ENCODE measurements around the gene TCF4.

Gene TCF4

GRCh38 chr18:55246278-55246677 is 341.7 kb downstream of the TCF4 start:
- Mint-ChIP-seq H3K4me3 (no peak overlapping the region), H3K36me3 (ENCODE audit: low read depth) (peaks cover 70% of the 10 kb centered on the region), H3K27me3 (no peaks in the 10 kb centered on the region), H3K27ac (no peak overlapping the region), H3K9me3 (no peaks in the 10 kb centered on the region), H3K4me1 (ENCODE audit: low read depth) (peaks cover 27% of the 10 kb centered on the region)
- intact Hi-C loops (cut with micrococcal nuclease): loop anchor here (10.0 kb wide), 1 partner anchor 269 kb away; no protein-coding TSS in a partner anchor

GRCh38 chr18:55245211-55245614 is 342.8 kb downstream of the TCF4 start:
- Mint-ChIP-seq H3K4me3 (no peak overlapping the region), H3K36me3 (ENCODE audit: low read depth) (peaks cover 60% of the 10 kb centered on the region), H3K27ac (no peak overlapping the region), H3K9me3 (no peaks in the 10 kb centered on the region), H3K27me3 (no peaks in the 10 kb centered on the region), H3K4me1 (ENCODE audit: low read depth) (peaks cover 27% of the 10 kb centered on the region)
- intact Hi-C loops (cut with micrococcal nuclease): loop anchor here (10.0 kb wide), 1 partner anchor 270 kb away; no protein-coding TSS in a partner anchor

GRCh38 chr18:55244546-55244945 is 343.4 kb downstream of the TCF4 start:
- intact Hi-C loops (cut with micrococcal nuclease): loop anchor here (10.0 kb wide), 1 partner anchor 270 kb away; no protein-coding TSS in a partner anchor
- no peak overlapping the region for H3K4me3 Mint-ChIP-seq
- H3K27me3 Mint-ChIP-seq: no peaks in the 10 kb centered on the region
- H3K27ac Mint-ChIP-seq: no peak overlapping the region
- peaks cover 27% of the 10 kb centered on the region for H3K4me1 Mint-ChIP-seq (ENCODE audit: low read depth)
- peaks cover 58% of the 10 kb centered on the region for H3K36me3 Mint-ChIP-seq (ENCODE audit: low read depth)
- no peaks in the 10 kb centered on the region for H3K9me3 Mint-ChIP-seq

GRCh38 chr18:55243857-55244256 is 344.1 kb downstream of the TCF4 start:
- H3K27me3 Mint-ChIP-seq: no peaks in the 10 kb centered on the region
- no peaks in the 10 kb centered on the region for H3K9me3 Mint-ChIP-seq
- no peak overlapping the region for H3K4me3 Mint-ChIP-seq
- H3K36me3 Mint-ChIP-seq (ENCODE audit: low read depth): peaks cover 58% of the 10 kb centered on the region
- intact Hi-C loops (cut with micrococcal nuclease): loop anchor here (10.0 kb wide), 1 partner anchor 271 kb away; no protein-coding TSS in a partner anchor
- peaks cover 27% of the 10 kb centered on the region for H3K4me1 Mint-ChIP-seq (ENCODE audit: low read depth)
- H3K27ac Mint-ChIP-seq: no peak overlapping the region

GRCh38 chr18:55243255-55243654 is 344.7 kb downstream of the TCF4 start:
- Mint-ChIP-seq H3K4me3 (no peak overlapping the region), H3K27me3 (no peaks in the 10 kb centered on the region), H3K36me3 (ENCODE audit: low read depth) (peaks cover 64% of the 10 kb centered on the region), H3K9me3 (no peaks in the 10 kb centered on the region), H3K4me1 (ENCODE audit: low read depth) (peaks cover 21% of the 10 kb centered on the region), H3K27ac (no peak overlapping the region)
- intact Hi-C loops (cut with micrococcal nuclease): loop anchor here (10.0 kb wide), 1 partner anchor 272 kb away; no protein-coding TSS in a partner anchor

GRCh38 chr18:55240978-55241377 is 347.0 kb downstream of the TCF4 start:
- no peak overlapping the region for H3K27ac Mint-ChIP-seq
- H3K36me3 Mint-ChIP-seq (ENCODE audit: low read depth): peaks cover 47% of the 10 kb centered on the region
- H3K4me3 Mint-ChIP-seq: no peak overlapping the region
- no peaks in the 10 kb centered on the region for H3K9me3 Mint-ChIP-seq
- intact Hi-C loops (cut with micrococcal nuclease): loop anchor here (10.0 kb wide), 1 partner anchor 274 kb away; no protein-coding TSS in a partner anchor
- peaks cover 28% of the 10 kb centered on the region for H3K4me1 Mint-ChIP-seq (ENCODE audit: low read depth)
- no peaks in the 10 kb centered on the region for H3K27me3 Mint-ChIP-seq

GRCh38 chr18:55239740-55240139 is 348.3 kb downstream of the TCF4 start:
- Mint-ChIP-seq H3K4me3 (no peak overlapping the region), H3K4me1 (ENCODE audit: low read depth) (peaks cover 28% of the 10 kb centered on the region), H3K27ac (no peak overlapping the region), H3K27me3 (no peaks in the 10 kb centered on the region), H3K36me3 (ENCODE audit: low read depth) (peaks cover 42% of the 10 kb centered on the region), H3K9me3 (no peaks in the 10 kb centered on the region)
- intact Hi-C loops (cut with micrococcal nuclease): loop anchor here (10.0 kb wide), 1 partner anchor 275 kb away; no protein-coding TSS in a partner anchor

GRCh38 chr18:55237660-55238059 is 350.3 kb downstream of the TCF4 start:
- intact Hi-C loops (cut with micrococcal nuclease): no loop called here
- Mint-ChIP-seq H3K27ac (no peak overlapping the region), H3K36me3 (ENCODE audit: low read depth) (peaks cover 45% of the 10 kb centered on the region), H3K9me3 (no peaks in the 10 kb centered on the region), H3K4me3 (no peak overlapping the region), H3K27me3 (no peaks in the 10 kb centered on the region), H3K4me1 (ENCODE audit: low read depth) (peaks cover 13% of the 10 kb centered on the region)

- Mint-ChIP-seq H3K36me3 (ENCODE audit: low read depth) (peaks cover 46% of the 10 kb centered on the region), H3K27me3 (no peaks in the 10 kb centered on the region), H3K9me3 (no peaks in the 10 kb centered on the region), H3K4me3 (no peak overlapping the region), H3K27ac (peak overlapping the region; percentile 52), H3K4me1 (ENCODE audit: low read depth) (peaks cover 13% of the 10 kb centered on the region)
- intact Hi-C loops (cut with micrococcal nuclease): no loop called here
These were observed 351.7 kb downstream of the TCF4 start for GRCh38 chr18:55236150-55236931.

- no peaks in the 10 kb centered on the region for H3K27me3 Mint-ChIP-seq
- peaks cover 18% of the 10 kb centered on the region for H3K4me1 Mint-ChIP-seq (ENCODE audit: low read depth)
- no peak overlapping the region for H3K4me3 Mint-ChIP-seq
- H3K36me3 Mint-ChIP-seq (ENCODE audit: low read depth): peaks cover 59% of the 10 kb centered on the region
- H3K27ac Mint-ChIP-seq: no peak overlapping the region
- H3K9me3 Mint-ChIP-seq: no peaks in the 10 kb centered on the region
- intact Hi-C loops (cut with micrococcal nuclease): loop anchor here (2.0 kb wide), 2 partner anchors 40 to 1342 kb away; no protein-coding TSS in a partner anchor
These were observed 352.9 kb downstream of the TCF4 start for GRCh38 chr18:55235094-55235461.

GRCh38 chr18:55234366-55235093 is 353.5 kb downstream of the TCF4 start:
- intact Hi-C loops (cut with micrococcal nuclease): loop anchor here (2.0 to 5.0 kb wide), 5 partner anchors 40 to 1342 kb away; no protein-coding TSS in a partner anchor
- Mint-ChIP-seq H3K4me3 (no peak overlapping the region), H3K27me3 (no peaks in the 10 kb centered on the region), H3K27ac (peak overlapping the region; percentile 17), H3K4me1 (ENCODE audit: low read depth) (peaks cover 21% of the 10 kb centered on the region), H3K9me3 (no peaks in the 10 kb centered on the region), H3K36me3 (ENCODE audit: low read depth) (peaks cover 65% of the 10 kb centered on the region)

GRCh38 chr18:55233857-55234256 is 354.1 kb downstream of the TCF4 start:
- Mint-ChIP-seq H3K36me3 (ENCODE audit: low read depth) (peaks cover 66% of the 10 kb centered on the region), H3K4me3 (no peak overlapping the region), H3K27me3 (no peaks in the 10 kb centered on the region), H3K4me1 (ENCODE audit: low read depth) (peaks cover 21% of the 10 kb centered on the region), H3K27ac (peak overlapping the region; percentile 17), H3K9me3 (no peaks in the 10 kb centered on the region)
- intact Hi-C loops (cut with micrococcal nuclease): loop anchor here (2.0 to 5.0 kb wide), 5 partner anchors 41 to 1343 kb away; no protein-coding TSS in a partner anchor

GRCh38 chr18:55232506-55232905 is 355.5 kb downstream of the TCF4 start:
- intact Hi-C loops (cut with micrococcal nuclease): loop anchor here (5.0 kb wide), 3 partner anchors 185 to 550 kb away; no protein-coding TSS in a partner anchor

GRCh38 chr18:55229682-55230081 is 358.3 kb downstream of the TCF4 start:
- intact Hi-C loops (cut with micrococcal nuclease): loop anchor here (5.0 kb wide), 3 partner anchors 188 to 553 kb away; no protein-coding TSS in a partner anchor
- Mint-ChIP-seq H3K9me3 (no peaks in the 10 kb centered on the region), H3K27me3 (no peaks in the 10 kb centered on the region)

More at GRCh38 chr18:55232506-55232905, 355.5 kb downstream of the TCF4 start:
- peaks cover 21% of the 10 kb centered on the region for H3K4me1 Mint-ChIP-seq (ENCODE audit: low read depth)
- no peaks in the 10 kb centered on the region for H3K27me3 Mint-ChIP-seq
- no peak overlapping the region for H3K27ac Mint-ChIP-seq
- H3K36me3 Mint-ChIP-seq (ENCODE audit: low read depth): peaks cover 73% of the 10 kb centered on the region
- H3K4me3 Mint-ChIP-seq: no peak overlapping the region
- H3K9me3 Mint-ChIP-seq: no peaks in the 10 kb centered on the region

More at GRCh38 chr18:55229682-55230081, 358.3 kb downstream of the TCF4 start:
- peaks cover 7% of the 10 kb centered on the region for H3K4me1 Mint-ChIP-seq (ENCODE audit: low read depth)
- no peak overlapping the region for H3K4me3 Mint-ChIP-seq
- peaks cover 90% of the 10 kb centered on the region for H3K36me3 Mint-ChIP-seq (ENCODE audit: low read depth)
- no peak overlapping the region for H3K27ac Mint-ChIP-seq

Measured in dendritic cell treated with granulocyte-macrophage colony-stimulating factor and Interleukin-4, amounts not matched to agents 40 ng/mL and 50 ng/mL, for 4 days (primary cell).